Measurements from ENCODE around the gene TUBA4B.

The TUBA4B gene

GRCh38 chr2:219213026-219213415 lies 40.0 kb upstream of the TUBA4B start:
- TF ChIP-seq TCF4 (CRISPR knock-in tag; IDR thresholded peaks at IDR 0.05; ENCODE audit: borderline replicate concordance) (no peak), OSR1 (CRISPR knock-in tag; IDR thresholded peaks at IDR 0.05) (no peak), ZNF70 (CRISPR knock-in tag; IDR thresholded peaks at IDR 0.05) (no peak), POU6F1 (CRISPR knock-in tag; IDR thresholded peaks at IDR 0.05; ENCODE audit: borderline replicate concordance, low read depth) (no peak), CSRNP3 (CRISPR knock-in tag; IDR thresholded peaks at IDR 0.05) (no peak), RARB (CRISPR knock-in tag; IDR thresholded peaks at IDR 0.05) (no peak), ZNF8 (CRISPR knock-in tag; IDR thresholded peaks at IDR 0.05) (no peak), TOX (CRISPR knock-in tag; IDR thresholded peaks at IDR 0.05; ENCODE audit: borderline replicate concordance) (no peak), CREB5 (CRISPR knock-in tag; IDR thresholded peaks at IDR 0.05; ENCODE audit: low read depth) (no peak), SNAI2 (CRISPR knock-in tag; IDR thresholded peaks at IDR 0.05) (no peak)
- no peak for ATAC-seq

- no peak for ATAC-seq
- TF ChIP-seq ZNF70 (CRISPR knock-in tag; IDR thresholded peaks at IDR 0.05), result no peak
- no peak for TF ChIP-seq PATZ1 (CRISPR knock-in tag; IDR thresholded peaks at IDR 0.05; ENCODE audit: borderline replicate concordance)
- no peak for TF ChIP-seq TSHZ2 (CRISPR knock-in tag; IDR thresholded peaks at IDR 0.05)
- no peak for TF ChIP-seq PPARA (CRISPR knock-in tag; IDR thresholded peaks at IDR 0.05; ENCODE audit: borderline replicate concordance)
- no peak for TF ChIP-seq ZFP30 (CRISPR knock-in tag; IDR thresholded peaks at IDR 0.05)
- no peak for TF ChIP-seq GLIS3 (CRISPR knock-in tag; IDR thresholded peaks at IDR 0.05)
- no peak for TF ChIP-seq ZC3H10 (CRISPR knock-in tag; IDR thresholded peaks at IDR 0.05)
- TF ChIP-seq POU6F1 (CRISPR knock-in tag; IDR thresholded peaks at IDR 0.05; ENCODE audit: borderline replicate concordance, low read depth), result no peak
Observed at GRCh38 chr2:219213486-219214071, 39.5 kb upstream of the TUBA4B start.

GRCh38 chr2:219214141-219214540 lies 38.9 kb upstream of the TUBA4B start:
- TF ChIP-seq CSDC2 (CRISPR knock-in tag; IDR thresholded peaks at IDR 0.05), result no peak
- no peak for TF ChIP-seq ZNF565 (CRISPR knock-in tag; conservative IDR thresholded peaks at IDR 0.05; ENCODE audit: low read depth)
- TF ChIP-seq ZFP3 (CRISPR knock-in tag; IDR thresholded peaks at IDR 0.05), result no peak
- TF ChIP-seq CREB5 (CRISPR knock-in tag; IDR thresholded peaks at IDR 0.05; ENCODE audit: low read depth), result no peak
- TF ChIP-seq ZFP30 (CRISPR knock-in tag; IDR thresholded peaks at IDR 0.05), result no peak
- TF ChIP-seq TCF4 (CRISPR knock-in tag; IDR thresholded peaks at IDR 0.05; ENCODE audit: borderline replicate concordance), result no peak
- TF ChIP-seq PPARA (CRISPR knock-in tag; IDR thresholded peaks at IDR 0.05; ENCODE audit: borderline replicate concordance), result no peak
- TF ChIP-seq CSRNP3 (CRISPR knock-in tag; IDR thresholded peaks at IDR 0.05), result no peak
- TF ChIP-seq ISL1 (CRISPR knock-in tag; IDR thresholded peaks at IDR 0.05), result no peak
- no peak for TF ChIP-seq BACH2 (CRISPR knock-in tag; IDR thresholded peaks at IDR 0.05; ENCODE audit: borderline replicate concordance)
- ATAC-seq, result no peak
